Right ventricle myocardium superior (tissue), 1 donor: ENCODE results near the gene TLR3. TPM values are rescaled to one million over a fixed set of nuclear protein-coding genes. Genes with fewer than 3 reads are reported as not detected.
A peak's percentile ranks its signal among the peaks of the same experiment; 100 is the strongest.
"Not testable (repeated sequence)": the region's sequence is repeated elsewhere in the genome, so short reads cannot be mapped to it uniquely, and the experiment has no call there.

Experiments used
- ATAC-seq: fragments of 200-7000 bp; cut with Tn5 transposase; one replicate; pipeline ENCODE4 v1.9.1; 2020; ENCODE audit warnings: mild to moderate bottlenecking; ENCODE audit not compliant: poor library complexity
- DNase-seq: peaks from one replicate; pipeline ENCODE4 v3.0.0-alpha.2; 2020
- intact Hi-C: fragments of 100-400 bp; cut with DNase I; formaldehyde crosslinking; loops from one replicate; pipeline ENCODE4 v1.11.2; 2022
- long read RNA-seq: library from polyadenylated mRNA; unstranded; transcript quantifications from one replicate; pipeline ENCODE4 v2.0.0, GENCODE V29; 2021
- total RNA-seq: library from RNA; stranded (reverse); fragmentation: NEBNext Ultra II Directional; extraction: Animal tissue kit (Norgen Biotek cat#: 25700); gene quantifications from one replicate; pipeline ENCODE4 v1.2.1, GENCODE V29; 2021
- donor health status: DM: no; HTN: yes; CAD: no; lungs with severe emphysema.

The TLR3 gene
- total RNA-seq = 4.6 TPM
- long read RNA-seq, full-length matches to known transcripts = 4 of 4 reads
- long read RNA-seq, partial matches to known transcripts = 0 of 4 reads
- long read RNA-seq, other reads (novel, unspliced or antisense) = 0 of 4 reads

DNA sequence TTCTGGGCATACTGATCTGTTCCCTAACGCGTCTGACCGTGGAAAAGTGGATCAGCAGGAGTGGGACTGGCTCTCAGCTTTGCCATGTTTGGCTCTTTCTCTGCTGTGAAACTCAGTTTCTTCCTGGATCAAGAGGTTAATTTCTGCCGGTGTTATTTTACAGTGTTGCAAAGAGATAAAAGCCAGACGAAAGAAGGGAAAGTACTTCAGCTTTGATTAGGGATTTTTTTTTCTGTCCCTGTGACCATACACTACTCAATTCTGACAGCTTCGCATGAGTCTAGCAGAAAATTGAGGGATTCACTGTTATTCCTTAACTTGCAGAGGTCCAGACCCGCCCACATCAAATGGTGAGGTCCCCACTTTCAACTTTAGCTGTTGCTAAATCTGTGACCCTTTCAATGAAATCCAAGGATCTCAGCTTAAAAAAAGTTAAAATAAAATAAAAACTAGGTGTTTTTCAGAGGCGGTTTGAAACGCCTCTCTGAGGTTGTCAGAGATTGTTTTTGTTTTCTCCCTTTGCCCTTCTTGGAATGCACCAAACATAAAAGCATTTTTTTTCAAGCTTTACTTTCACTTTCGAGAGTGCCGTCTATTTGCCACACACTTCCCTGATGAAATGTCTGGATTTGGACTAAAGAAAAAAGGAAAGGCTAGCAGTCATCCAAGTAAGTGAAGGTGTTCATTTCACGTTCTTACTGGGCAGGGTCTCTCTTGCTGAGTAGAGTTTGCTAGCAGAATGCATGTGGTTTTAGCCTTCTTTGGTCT, at the start of gene TLR3:
TSS of gene TLR3 (plus strand) at position 576 of the 768 bp plus-strand sequence. CDS start 7,464 bp downstream, outside the sequence.
- DNase-seq (no peak), ATAC-seq (peak; percentile 66)
- intact Hi-C loops = loop anchor here (5.0 kb wide), 1 partner anchor 69 kb away; no protein-coding TSS in a partner anchor

GRCh38 chr4:186019269-186019668, 49.7 kb upstream of the TLR3 start:
- intact Hi-C loops = no loop called here
- no peak for ATAC-seq

DNA sequence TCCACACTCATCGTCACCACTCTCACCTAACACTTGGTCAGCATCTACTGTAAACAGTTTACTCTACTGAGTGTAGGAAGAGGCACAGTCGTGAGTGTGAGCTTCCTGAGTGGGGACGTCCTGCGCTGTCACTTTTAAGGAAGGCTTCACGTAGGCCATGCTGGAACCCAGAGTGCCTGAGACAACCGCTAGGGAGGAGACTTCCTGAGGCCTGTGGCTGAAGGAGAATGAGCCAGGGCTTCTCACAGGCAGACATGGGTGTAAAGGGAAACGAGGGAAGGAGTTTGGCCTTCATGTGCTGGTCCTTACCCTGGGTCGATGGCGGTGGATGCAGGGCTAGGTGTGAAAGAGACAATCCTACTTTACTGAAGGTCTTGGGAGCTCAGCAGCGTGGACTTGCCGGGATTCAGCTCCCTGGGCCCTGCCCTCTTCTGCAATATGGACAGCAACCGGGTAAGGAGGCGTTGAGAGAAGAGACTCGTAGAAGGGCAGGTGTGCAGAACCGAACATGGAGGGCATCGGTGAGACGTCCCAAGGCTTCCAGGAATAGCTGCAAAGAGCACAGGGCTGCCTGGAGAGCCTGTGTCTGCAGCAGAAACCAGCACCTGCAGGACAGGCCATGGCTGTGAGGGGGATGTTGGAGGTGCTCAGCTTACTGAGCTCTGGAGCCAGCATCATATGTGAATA, 48.7 kb upstream of the TLR3 start:
- intact Hi-C loops = loop anchor here (10.0 kb wide), 1 partner anchor 245 kb away; no protein-coding TSS in a partner anchor
- DNase-seq (no peak), ATAC-seq (no peak)

More at GRCh38 chr4:186019269-186019668, 49.7 kb upstream of the TLR3 start:
- DNase-seq = no peak

GRCh38 chr4:186020793-186021407, 48.1 kb upstream of the TLR3 start:
- peak; percentile 23 for ATAC-seq
- intact Hi-C loops = loop anchor here (10.0 kb wide), 1 partner anchor 246 kb away; no protein-coding TSS in a partner anchor
- DNase-seq = no peak

DNA sequence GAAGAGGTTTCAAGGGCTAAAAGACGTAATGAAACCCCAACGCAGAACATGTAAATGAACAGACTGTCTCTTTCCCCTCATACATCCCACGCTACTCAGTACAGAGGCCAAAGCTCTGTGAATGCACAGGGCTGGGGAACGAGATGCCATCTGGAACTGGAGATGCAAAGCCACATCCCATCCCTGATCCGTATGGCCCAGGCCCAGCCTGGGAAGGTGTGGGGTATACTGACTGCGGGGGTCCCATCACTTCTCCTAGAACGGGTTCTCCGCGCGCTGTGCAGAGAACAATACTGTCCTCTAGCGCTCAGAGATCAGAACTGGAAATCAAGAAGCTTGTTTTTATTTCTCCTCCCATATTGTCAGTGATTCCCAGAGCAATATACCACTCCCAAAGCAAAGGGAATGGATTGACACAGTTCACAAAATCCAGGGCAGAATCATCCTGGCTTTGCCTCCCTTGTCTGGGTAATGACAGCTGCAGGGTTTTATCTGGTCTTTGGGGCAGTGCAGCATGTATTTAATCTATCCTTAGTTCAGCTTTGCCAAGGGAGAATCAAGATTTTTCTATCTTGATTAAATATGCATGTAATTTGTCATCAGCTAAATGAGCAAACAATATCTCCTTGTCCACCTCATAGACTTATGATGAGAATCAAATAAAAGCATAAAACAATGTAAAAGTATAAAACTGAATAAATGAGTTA, 47.3 kb upstream of the TLR3 start:
- DNase-seq (peak; percentile 42), ATAC-seq (peak; percentile 80)
- intact Hi-C loops = loop anchor here (10.0 kb wide), 1 partner anchor 247 kb away; no protein-coding TSS in a partner anchor

- ATAC-seq (no peak), DNase-seq (no peak)
- intact Hi-C loops = loop anchor here (10.0 kb wide), 1 partner anchor 249 kb away; no protein-coding TSS in a partner anchor
Measured at GRCh38 chr4:186023975-186024374, 45.0 kb upstream of the TLR3 start.

DNA sequence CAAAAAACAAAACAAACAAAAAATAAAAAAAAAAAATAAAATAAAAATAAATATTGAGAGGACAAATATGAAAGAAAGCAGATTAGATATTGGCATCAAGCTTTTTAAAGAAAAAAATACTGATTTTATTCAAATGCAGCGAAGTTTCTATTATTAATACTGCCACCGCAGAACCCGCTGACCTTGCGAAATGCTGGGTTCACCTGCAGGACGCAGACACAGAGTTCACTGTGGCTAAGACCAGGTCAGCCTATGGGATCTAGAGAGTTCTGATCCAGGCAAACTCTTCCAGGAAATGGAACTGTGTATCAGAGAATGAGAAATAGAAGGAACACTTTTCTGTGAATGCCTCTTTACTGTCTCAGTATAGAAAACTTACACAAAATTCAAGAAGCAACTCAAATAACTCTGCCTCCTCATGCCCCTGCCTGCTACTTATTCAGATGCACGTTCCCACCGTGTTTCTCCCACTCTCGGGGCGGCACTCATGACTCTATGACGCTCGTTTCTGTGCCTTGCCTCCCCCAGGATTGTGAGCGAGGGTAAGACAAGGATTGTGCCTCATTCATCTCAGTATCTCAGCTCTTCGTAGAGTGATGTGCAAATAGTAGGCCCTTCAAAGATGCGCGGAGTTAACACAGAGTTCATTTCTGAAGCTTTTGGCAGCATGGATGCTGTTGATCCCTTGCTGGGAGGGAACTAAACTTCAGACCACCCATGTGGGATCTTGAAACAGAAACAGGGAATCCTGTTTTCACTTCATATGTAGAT, 44.1 kb upstream of the TLR3 start:
- DNase-seq (no peak), ATAC-seq (no peak)
- intact Hi-C loops = loop anchor here (10.0 kb wide), 1 partner anchor 250 kb away; no protein-coding TSS in a partner anchor

GRCh38 chr4:186025408-186025690, 43.6 kb upstream of the TLR3 start:
- DNase-seq (no peak), ATAC-seq (no peak)
- intact Hi-C loops = loop anchor here (10.0 kb wide), 1 partner anchor 251 kb away; no protein-coding TSS in a partner anchor

DNA sequence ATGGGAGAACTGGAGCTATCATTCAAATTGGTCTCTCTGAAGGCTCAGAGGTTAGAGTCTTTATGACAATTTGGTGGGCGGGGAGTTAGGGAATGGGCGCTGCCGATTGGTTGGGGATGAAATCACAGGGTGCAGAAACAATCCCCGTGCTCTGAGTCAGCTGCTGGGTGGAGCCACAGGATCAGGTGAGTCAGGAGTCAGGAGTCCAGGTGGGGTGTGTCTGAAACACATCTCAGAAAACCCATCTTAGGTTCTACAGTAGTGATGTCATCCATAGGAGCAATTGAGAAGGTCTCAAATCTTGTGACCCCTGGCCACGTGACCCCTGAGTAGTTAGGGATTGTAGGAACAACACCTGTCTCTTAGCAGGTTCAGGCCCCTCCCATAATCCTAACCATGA, 41.6 kb upstream of the TLR3 start:
- DNase-seq = no peak
- no peak for ATAC-seq
- intact Hi-C loops = loop anchor here (10.0 kb wide), 1 partner anchor 253 kb away; no protein-coding TSS in a partner anchor

DNA sequence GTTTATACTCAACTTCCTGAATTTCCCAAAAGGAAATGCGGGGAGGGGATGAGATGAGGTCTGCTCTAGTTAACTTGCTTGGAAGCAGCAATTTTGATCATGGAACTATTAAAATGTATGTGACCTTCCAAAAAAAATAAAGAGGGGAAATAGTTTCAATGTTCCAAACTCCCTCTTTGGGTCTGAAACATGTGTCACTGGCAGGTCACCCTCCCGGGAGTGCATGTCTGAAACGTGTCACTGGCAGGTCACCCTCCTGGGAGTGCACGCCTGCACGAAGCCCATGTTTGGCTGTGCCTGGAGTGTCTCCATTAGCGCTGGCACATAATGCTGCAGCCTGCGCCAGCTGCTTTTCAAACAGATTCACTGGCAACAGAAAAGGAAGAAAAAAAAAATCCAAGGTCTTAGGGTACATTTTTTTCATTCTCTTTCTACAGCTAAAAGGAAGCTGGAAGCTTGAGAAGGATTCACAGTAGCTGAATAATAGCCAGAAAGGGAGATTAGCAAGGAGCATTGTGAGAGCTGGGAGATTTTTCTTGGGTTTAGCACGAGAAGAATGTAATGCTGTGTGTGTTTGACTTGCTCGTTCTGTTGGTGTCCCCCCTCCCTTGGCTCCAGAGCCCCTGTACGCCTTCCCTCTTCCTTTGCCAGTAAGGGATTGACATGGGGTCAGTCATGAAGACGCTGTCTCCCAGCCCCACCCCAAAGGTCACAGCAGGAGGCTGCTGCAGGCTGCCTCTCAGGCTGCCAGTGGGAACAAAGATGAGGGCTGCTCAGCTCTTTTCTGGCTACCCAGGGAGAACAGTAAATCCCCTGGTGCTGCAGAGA, 39.2 kb upstream of the TLR3 start:
- intact Hi-C loops = loop anchor here (10.0 kb wide), 2 partner anchors 255 to 565 kb away; no protein-coding TSS in a partner anchor
- ATAC-seq (peak; percentile 95), DNase-seq (peak; percentile 90)

GRCh38 chr4:186030399-186030775, 38.6 kb upstream of the TLR3 start:
- DNase-seq (no peak), ATAC-seq (no peak)
- intact Hi-C loops = loop anchor here (10.0 kb wide), 1 partner anchor 566 kb away; no protein-coding TSS in a partner anchor

DNA sequence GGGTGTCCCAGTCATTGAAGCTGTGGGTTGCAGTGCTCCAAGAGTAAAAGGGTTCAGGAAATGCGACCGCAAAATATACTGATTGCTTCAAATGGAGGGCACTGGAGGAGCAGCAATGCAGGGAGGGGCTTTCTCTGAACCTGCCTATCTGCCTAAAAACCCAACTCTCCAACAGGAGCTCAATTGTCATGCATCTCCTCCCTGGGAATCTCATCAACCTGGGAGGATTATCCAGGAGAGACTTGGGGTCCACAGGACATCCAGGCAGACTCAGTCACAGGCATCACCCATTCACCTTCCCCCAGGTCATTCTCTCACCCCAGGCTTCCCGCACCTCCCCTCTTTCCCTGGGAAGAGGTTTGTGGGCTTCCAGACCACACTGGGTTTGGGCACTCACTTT, 38.2 kb upstream of the TLR3 start:
- intact Hi-C loops = loop anchor here (10.0 kb wide), 1 partner anchor 566 kb away; no protein-coding TSS in a partner anchor
- no peak for DNase-seq
- no peak for ATAC-seq

DNA sequence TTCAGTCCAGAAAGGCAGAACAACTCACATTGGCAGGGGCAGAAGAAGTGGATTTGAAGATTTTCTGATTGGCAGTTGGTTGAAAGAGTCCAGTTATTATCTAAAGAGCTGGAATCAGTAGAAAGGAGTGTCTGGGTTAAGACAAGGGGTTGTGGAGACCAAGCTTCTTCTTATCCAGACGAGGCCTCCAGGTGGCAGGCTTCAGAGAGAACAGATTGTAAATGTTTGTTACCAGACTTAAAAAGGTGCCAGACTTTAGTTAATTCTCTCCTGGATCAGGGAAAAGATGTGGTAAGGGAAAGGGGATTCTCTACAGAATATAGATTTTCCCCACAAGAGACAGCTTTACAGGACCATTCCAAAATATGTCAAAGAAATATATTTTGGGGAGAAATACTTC, 36.7 kb upstream of the TLR3 start:
- ATAC-seq (no peak), DNase-seq (no peak)
- intact Hi-C loops = loop anchor here (10.0 kb wide), 1 partner anchor 567 kb away; no protein-coding TSS in a partner anchor

DNA sequence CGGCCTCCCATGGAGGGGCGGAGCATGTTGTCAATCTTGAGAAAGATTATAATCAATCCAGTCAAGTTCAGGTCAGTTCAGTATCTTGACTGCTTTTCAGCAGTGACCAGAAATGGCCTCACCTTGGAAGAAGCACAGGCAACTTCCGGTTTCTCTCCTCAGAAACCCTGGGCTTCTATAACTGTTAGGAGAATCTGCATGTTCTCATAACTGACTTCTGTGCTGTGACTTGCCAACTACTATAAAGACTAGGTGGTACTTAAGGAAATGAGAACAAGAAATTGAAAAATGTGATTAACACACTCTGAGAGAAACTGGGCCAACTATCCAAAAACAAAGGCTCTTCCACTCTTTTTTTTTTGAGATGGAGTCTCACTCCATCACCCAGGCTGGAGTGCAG, 35.9 kb upstream of the TLR3 start:
- intact Hi-C loops = loop anchor here (10.0 kb wide), 1 partner anchor 568 kb away; no protein-coding TSS in a partner anchor
- ATAC-seq (no peak), DNase-seq (no peak)

DNA sequence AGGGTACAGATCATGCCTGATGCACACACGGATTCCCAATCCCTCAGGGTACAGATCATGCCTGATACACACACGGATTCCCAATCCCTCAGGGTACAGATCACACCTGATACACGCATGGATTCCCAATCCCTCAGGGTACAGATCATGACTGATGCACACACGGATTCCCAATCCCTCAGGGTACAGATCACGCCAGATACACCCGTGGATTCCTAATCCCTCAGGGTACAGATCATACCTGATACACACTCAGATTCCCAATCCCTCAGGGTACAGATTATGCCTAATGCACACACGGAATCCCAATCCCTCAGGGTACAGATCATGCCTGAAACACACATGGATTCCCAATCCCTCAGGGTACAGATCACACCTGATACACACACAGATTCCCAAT, 34.3 kb upstream of the TLR3 start:
- not testable (repeated sequence) for DNase-seq, ATAC-seq
- intact Hi-C loops = loop anchor here (5.0 to 10.0 kb wide), 2 partner anchors 392 to 570 kb away; no protein-coding TSS in a partner anchor

GRCh38 chr4:186036976-186037581, 31.9 kb upstream of the TLR3 start:
- DNase-seq = no peak
- peak; percentile 16 for ATAC-seq
- intact Hi-C loops = loop anchor here (5.0 to 10.0 kb wide), 2 partner anchors 395 to 572 kb away; no protein-coding TSS in a partner anchor
